Activated T-helper 1 cell treated with anti-CD3 and anti-CD28 coated beads, Interleukin-2, amount 50 U/mL, for 16 hours (primary cell): ENCODE measurements around the gene TXNL4B.

Experiments
- DNase-seq, 2 donors: peaks; one replicate each; pipeline ENCODE4 v3.0.0-alpha.2; 2020; ENCODE audit warnings: low read depth in 1 of 2, low spot score in 1 of 2

The TXNL4B gene

GRCh38 chr16:72093448-72094265 is at the start of gene TXNL4B, which contains the start of gene DHX38:
TSS of gene TXNL4B (minus strand) at chr16:72093620. CDS start at chr16:72090749, 2,871 bp downstream.
TSS of gene DHX38 (plus strand) at chr16:72093847. CDS start at chr16:72096158, 2,311 bp downstream.
- peak; percentile 70 to 82 for DNase-seq

GRCh38 chr16:72142476-72142875 is 49.1 kb upstream of the TXNL4B start:
- DNase-seq: no peak

- DNase-seq: no peak
These were observed 46.5 kb upstream of the TXNL4B start for GRCh38 chr16:72139908-72140307.

GRCh38 chr16:72138064-72138572 is 44.7 kb upstream of the TXNL4B start:
- no peak for DNase-seq

GRCh38 chr16:72137380-72138063 is 44.1 kb upstream of the TXNL4B start:
- DNase-seq: no peak

- DNase-seq: no peak
These were observed 41.1 kb upstream of the TXNL4B start for GRCh38 chr16:72134507-72134906.

GRCh38 chr16:72132726-72133125 is 39.3 kb upstream of the TXNL4B start:
- DNase-seq: no peak

GRCh38 chr16:72131036-72131435 is 37.6 kb upstream of the TXNL4B start:
- no peak for DNase-seq

GRCh38 chr16:72129976-72130656 is 36.7 kb upstream of the TXNL4B start:
- DNase-seq: no peak

GRCh38 chr16:72128701-72129100 is 35.3 kb upstream of the TXNL4B start:
- no peak for DNase-seq

GRCh38 chr16:72126429-72126765 is 33.0 kb upstream of the TXNL4B start:
- DNase-seq: no peak

- DNase-seq: no peak
These were observed 32.4 kb upstream of the TXNL4B start for GRCh38 chr16:72125635-72126428.

GRCh38 chr16:72124761-72125634 is 31.6 kb upstream of the TXNL4B start:
- peak; percentile 24 to 26 for DNase-seq

GRCh38 chr16:72124148-72124547 is 30.7 kb upstream of the TXNL4B start:
- no peak for DNase-seq

GRCh38 chr16:72123426-72123825 is 30.0 kb upstream of the TXNL4B start:
- no peak for DNase-seq

- DNase-seq: no peak
These were observed 29.5 kb upstream of the TXNL4B start for GRCh38 chr16:72122916-72123315.

- DNase-seq: no peak
These were observed 28.9 kb upstream of the TXNL4B start for GRCh38 chr16:72122308-72122707.

- DNase-seq: no peak
These were observed 26.6 kb upstream of the TXNL4B start for GRCh38 chr16:72120026-72120425.

- DNase-seq: no peak
These were observed 20.2 kb upstream of the TXNL4B start for GRCh38 chr16:72113616-72113945.
